Measurements from ENCODE around the gene CCDC154.

The CCDC154 gene

DNA sequence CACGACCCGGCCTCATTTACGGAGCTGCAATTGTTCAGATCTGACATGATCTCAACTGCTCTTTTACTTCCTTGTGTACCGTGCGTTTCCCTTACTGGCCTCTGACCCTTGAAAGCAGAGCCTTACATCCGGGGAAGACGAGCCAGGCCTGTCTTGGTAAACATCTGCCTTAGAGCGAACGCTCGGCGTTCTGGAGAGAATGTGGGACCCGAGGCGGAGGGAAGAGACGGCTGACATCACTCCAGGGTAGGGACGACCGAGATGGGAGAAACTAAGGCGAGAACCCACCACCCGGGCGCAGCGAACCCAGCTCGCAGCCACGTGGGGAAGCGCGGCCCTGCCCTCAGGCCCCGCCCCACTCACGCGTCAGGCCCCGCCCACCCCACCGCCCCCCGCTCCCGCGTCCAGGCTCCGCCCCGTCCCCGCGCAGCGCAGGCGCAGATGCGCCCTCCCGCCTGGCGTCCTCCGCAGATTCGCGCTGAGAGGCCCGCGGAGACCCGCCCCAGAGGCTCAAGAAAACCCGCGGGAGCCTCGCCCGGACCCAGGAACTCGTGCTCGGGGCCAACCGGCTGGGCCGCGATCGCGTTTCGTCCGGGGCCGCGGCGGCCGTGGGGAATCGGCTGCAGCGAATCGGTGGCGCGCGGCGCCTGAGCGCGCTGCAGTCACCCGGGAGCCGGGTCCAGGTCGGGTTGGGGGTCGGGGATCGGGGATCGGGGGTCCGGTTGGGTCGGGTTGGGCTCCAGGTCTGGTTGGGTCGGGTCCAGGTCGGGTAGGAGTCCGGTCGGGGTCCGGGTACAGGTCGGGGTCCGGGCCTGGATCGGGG is 48.8 kb upstream of the CCDC154 start, which contains the start of gene TELO2 (continued):
- TF ChIP-seq ZNF354C (tag by site-specific recombination; IDR thresholded peaks at IDR 0.05; ENCODE audit: borderline replicate concordance, low read depth) (no peak), ZNF184 (tag by site-specific recombination; IDR thresholded peaks at IDR 0.05) (no peak), ZNF202 (tag by site-specific recombination; IDR thresholded peaks at IDR 0.05; ENCODE audit: borderline replicate concordance) (no peak), ZBTB7A (tag by site-specific recombination; IDR thresholded peaks at IDR 0.05; ENCODE audit: low read depth) (no peak), ZNF266 (tag by site-specific recombination; IDR thresholded peaks at IDR 0.05; ENCODE audit: low read depth) (no peak), ZNF223 (tag by site-specific recombination; IDR thresholded peaks at IDR 0.05) (no peak), ZNF610 (tag by site-specific recombination; IDR thresholded peaks at IDR 0.05; ENCODE audit: borderline replicate concordance) (no peak), ZNF239 (tag by site-specific recombination; IDR thresholded peaks at IDR 0.05) (no peak), ZNF791 (tag by site-specific recombination; IDR thresholded peaks at IDR 0.05) (no peak), ZBTB1 (tag by site-specific recombination; IDR thresholded peaks at IDR 0.05) (no peak), ZNF132 (tag by site-specific recombination; IDR thresholded peaks at IDR 0.05; ENCODE audit: borderline replicate concordance) (no peak)
- TF ChIP-seq, protein P1, sequence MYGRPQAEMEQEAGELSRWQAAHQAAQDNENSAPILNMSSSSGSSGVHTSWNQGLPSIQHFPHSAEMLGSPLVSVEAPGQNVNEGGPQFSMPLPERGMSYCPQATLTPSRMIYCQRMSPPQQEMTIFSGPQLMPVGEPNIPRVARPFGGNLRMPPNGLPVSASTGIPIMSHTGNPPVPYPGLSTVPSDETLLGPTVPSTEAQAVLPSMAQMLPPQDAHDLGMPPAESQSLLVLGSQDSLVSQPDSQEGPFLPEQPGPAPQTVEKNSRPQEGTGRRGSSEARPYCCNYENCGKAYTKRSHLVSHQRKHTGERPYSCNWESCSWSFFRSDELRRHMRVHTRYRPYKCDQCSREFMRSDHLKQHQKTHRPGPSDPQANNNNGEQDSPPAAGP (tag by site-specific recombination; IDR thresholded peaks at IDR 0.05) = no peak
- TF ChIP-seq, protein P2, sequence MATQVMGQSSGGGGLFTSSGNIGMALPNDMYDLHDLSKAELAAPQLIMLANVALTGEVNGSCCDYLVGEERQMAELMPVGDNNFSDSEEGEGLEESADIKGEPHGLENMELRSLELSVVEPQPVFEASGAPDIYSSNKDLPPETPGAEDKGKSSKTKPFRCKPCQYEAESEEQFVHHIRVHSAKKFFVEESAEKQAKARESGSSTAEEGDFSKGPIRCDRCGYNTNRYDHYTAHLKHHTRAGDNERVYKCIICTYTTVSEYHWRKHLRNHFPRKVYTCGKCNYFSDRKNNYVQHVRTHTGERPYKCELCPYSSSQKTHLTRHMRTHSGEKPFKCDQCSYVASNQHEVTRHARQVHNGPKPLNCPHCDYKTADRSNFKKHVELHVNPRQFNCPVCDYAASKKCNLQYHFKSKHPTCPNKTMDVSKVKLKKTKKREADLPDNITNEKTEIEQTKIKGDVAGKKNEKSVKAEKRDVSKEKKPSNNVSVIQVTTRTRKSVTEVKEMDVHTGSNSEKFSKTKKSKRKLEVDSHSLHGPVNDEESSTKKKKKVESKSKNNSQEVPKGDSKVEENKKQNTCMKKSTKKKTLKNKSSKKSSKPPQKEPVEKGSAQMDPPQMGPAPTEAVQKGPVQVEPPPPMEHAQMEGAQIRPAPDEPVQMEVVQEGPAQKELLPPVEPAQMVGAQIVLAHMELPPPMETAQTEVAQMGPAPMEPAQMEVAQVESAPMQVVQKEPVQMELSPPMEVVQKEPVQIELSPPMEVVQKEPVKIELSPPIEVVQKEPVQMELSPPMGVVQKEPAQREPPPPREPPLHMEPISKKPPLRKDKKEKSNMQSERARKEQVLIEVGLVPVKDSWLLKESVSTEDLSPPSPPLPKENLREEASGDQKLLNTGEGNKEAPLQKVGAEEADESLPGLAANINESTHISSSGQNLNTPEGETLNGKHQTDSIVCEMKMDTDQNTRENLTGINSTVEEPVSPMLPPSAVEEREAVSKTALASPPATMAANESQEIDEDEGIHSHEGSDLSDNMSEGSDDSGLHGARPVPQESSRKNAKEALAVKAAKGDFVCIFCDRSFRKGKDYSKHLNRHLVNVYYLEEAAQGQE (tag by site-specific recombination; IDR thresholded peaks at IDR 0.05) = peak; percentile 11; the same call in 1 of the 2 replicates
- TF ChIP-seq, protein P3, sequence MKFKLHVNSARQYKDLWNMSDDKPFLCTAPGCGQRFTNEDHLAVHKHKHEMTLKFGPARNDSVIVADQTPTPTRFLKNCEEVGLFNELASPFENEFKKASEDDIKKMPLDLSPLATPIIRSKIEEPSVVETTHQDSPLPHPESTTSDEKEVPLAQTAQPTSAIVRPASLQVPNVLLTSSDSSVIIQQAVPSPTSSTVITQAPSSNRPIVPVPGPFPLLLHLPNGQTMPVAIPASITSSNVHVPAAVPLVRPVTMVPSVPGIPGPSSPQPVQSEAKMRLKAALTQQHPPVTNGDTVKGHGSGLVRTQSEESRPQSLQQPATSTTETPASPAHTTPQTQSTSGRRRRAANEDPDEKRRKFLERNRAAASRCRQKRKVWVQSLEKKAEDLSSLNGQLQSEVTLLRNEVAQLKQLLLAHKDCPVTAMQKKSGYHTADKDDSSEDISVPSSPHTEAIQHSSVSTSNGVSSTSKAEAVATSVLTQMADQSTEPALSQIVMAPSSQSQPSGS (tag by site-specific recombination; IDR thresholded peaks at IDR 0.05; ENCODE audit: low read depth) = no peak
- TF ChIP-seq, protein P4, sequence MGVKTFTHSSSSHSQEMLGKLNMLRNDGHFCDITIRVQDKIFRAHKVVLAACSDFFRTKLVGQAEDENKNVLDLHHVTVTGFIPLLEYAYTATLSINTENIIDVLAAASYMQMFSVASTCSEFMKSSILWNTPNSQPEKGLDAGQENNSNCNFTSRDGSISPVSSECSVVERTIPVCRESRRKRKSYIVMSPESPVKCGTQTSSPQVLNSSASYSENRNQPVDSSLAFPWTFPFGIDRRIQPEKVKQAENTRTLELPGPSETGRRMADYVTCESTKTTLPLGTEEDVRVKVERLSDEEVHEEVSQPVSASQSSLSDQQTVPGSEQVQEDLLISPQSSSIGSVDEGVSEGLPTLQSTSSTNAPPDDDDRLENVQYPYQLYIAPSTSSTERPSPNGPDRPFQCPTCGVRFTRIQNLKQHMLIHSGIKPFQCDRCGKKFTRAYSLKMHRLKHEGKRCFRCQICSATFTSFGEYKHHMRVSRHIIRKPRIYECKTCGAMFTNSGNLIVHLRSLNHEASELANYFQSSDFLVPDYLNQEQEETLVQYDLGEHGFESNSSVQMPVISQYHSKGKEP (tag by site-specific recombination; IDR thresholded peaks at IDR 0.05) = no peak
- TF ChIP-seq, protein P5, sequence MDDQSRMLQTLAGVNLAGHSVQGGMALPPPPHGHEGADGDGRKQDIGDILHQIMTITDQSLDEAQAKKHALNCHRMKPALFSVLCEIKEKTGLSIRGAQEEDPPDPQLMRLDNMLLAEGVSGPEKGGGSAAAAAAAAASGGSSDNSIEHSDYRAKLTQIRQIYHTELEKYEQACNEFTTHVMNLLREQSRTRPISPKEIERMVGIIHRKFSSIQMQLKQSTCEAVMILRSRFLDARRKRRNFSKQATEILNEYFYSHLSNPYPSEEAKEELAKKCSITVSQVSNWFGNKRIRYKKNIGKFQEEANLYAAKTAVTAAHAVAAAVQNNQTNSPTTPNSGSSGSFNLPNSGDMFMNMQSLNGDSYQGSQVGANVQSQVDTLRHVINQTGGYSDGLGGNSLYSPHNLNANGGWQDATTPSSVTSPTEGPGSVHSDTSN (CRISPR knock-in tag; IDR thresholded peaks at IDR 0.05) = 0 out of 2 replicates have a peak, but pooled peaks have one; percentile 17
- TF ChIP-seq, protein P6, sequence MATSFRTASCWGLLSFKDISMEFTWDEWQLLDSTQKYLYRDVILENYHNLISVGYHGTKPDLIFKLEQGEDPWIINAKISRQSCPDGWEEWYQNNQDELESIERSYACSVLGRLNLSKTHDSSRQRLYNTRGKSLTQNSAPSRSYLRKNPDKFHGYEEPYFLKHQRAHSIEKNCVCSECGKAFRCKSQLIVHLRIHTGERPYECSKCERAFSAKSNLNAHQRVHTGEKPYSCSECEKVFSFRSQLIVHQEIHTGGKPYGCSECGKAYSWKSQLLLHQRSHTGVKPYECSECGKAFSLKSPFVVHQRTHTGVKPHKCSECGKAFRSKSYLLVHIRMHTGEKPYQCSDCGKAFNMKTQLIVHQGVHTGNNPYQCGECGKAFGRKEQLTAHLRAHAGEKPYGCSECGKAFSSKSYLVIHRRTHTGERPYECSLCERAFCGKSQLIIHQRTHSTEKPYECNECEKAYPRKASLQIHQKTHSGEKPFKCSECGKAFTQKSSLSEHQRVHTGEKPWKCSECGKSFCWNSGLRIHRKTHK (tag by site-specific recombination; IDR thresholded peaks at IDR 0.05) = no peak
- TF ChIP-seq, protein P7, sequence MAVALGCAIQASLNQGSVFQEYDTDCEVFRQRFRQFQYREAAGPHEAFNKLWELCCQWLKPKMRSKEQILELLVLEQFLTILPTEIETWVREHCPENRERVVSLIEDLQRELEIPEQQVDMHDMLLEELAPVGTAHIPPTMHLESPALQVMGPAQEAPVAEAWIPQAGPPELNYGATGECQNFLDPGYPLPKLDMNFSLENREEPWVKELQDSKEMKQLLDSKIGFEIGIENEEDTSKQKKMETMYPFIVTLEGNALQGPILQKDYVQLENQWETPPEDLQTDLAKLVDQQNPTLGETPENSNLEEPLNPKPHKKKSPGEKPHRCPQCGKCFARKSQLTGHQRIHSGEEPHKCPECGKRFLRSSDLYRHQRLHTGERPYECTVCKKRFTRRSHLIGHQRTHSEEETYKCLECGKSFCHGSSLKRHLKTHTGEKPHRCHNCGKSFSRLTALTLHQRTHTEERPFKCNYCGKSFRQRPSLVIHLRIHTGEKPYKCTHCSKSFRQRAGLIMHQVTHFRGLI (tag by site-specific recombination; IDR thresholded peaks at IDR 0.05) = peak; percentile 57; the same call in 1 of the 2 replicates
- TF ChIP-seq, protein P8, sequence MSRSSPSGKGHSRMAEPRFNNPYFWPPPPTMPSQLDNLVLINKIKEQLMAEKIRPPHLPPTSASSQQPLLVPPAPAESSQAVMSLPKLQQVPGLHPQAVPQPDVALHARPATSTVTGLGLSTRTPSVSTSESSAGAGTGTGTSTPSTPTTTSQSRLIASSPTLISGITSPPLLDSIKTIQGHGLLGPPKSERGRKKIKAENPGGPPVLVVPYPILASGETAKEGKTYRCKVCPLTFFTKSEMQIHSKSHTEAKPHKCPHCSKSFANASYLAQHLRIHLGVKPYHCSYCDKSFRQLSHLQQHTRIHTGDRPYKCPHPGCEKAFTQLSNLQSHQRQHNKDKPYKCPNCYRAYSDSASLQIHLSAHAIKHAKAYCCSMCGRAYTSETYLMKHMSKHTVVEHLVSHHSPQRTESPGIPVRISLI (tag by site-specific recombination; IDR thresholded peaks at IDR 0.05) = no peak
- TF ChIP-seq, protein P9, sequence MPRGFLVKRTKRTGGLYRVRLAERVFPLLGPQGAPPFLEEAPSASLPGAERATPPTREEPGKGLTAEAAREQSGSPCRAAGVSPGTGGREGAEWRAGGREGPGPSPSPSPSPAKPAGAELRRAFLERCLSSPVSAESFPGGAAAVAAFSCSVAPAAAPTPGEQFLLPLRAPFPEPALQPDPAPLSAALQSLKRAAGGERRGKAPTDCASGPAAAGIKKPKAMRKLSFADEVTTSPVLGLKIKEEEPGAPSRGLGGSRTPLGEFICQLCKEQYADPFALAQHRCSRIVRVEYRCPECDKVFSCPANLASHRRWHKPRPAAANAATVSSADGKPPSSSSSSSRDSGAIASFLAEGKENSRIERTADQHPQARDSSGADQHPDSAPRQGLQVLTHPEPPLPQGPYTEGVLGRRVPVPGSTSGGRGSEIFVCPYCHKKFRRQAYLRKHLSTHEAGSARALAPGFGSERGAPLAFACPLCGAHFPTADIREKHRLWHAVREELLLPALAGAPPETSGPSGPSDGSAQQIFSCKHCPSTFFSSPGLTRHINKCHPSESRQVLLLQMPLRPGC (tag by site-specific recombination; IDR thresholded peaks at IDR 0.05) = no peak
- TF ChIP-seq, protein P10, sequence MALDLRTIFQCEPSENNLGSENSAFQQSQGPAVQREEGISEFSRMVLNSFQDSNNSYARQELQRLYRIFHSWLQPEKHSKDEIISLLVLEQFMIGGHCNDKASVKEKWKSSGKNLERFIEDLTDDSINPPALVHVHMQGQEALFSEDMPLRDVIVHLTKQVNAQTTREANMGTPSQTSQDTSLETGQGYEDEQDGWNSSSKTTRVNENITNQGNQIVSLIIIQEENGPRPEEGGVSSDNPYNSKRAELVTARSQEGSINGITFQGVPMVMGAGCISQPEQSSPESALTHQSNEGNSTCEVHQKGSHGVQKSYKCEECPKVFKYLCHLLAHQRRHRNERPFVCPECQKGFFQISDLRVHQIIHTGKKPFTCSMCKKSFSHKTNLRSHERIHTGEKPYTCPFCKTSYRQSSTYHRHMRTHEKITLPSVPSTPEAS (tag by site-specific recombination; IDR thresholded peaks at IDR 0.05) = no peak

Data from HEK293 (cell line).